ENCODE data around the gene ENSA.

GRCh38 chr1:150627826-150628410 is 1.5 kb downstream of the ENSA start:
- no peak for TF ChIP-seq MAX (IDR thresholded peaks at IDR 0.05)
- no peak for TF ChIP-seq CTCF (IDR thresholded peaks at IDR 0.05; ENCODE audit: low read depth, low read length, missing input control)
- no peak for TF ChIP-seq TAF1 (conservative IDR thresholded peaks at IDR 0.05)
- no peak for TF ChIP-seq YY1 (IDR thresholded peaks at IDR 0.05)
- TF ChIP-seq REST (IDR thresholded peaks at IDR 0.05) = no peak
- no peak for TF ChIP-seq RAD21 (IDR thresholded peaks at IDR 0.05)
- TF ChIP-seq ATF3 (IDR thresholded peaks at IDR 0.05) = no peak
- TF ChIP-seq HNF4G (IDR thresholded peaks at IDR 0.05) = no peak
- no peak for TF ChIP-seq JUND (IDR thresholded peaks at IDR 0.05)
- no peak for TF ChIP-seq FOXA1 (IDR thresholded peaks at IDR 0.05)
- no peak for TF ChIP-seq GABPA (IDR thresholded peaks at IDR 0.05 in 1 of 2, conservative IDR thresholded peaks at IDR 0.05 in 1 of 2)
- no peak for TF ChIP-seq EGR1 (IDR thresholded peaks at IDR 0.05; ENCODE audit: low read depth in 2 of 2)
- no peak for TF ChIP-seq SP1 (IDR thresholded peaks at IDR 0.05)
